HCT116 (cell line): ENCODE data around the gene NSD2.
A peak's percentile ranks its signal among the peaks of the same experiment; 100 is the strongest.

ENCODE experiments used
- ATF3 ChIP-seq: IDR thresholded peaks from 2 replicates; pipeline ENCODE4 v1.6.1; 2012
- CBX3 ChIP-seq: IDR thresholded peaks from 2 replicates; pipeline ENCODE4 v1.6.1; 2012; ENCODE audit warnings: low read depth
- CTCF ChIP-seq, 3 experiments: fragments of 200-600 bp in 1 of 3; sonication (generic) in 1 of 3; IDR thresholded peaks in 2 of 3; conservative IDR thresholded peaks in 1 of 3; 2 replicates each; pipeline ENCODE4 v1.5.1; 2012 to 2017; ENCODE audit warnings: low read depth in 2 of 3, low read length in 2 of 3, antibody characterized with exemption in 1 of 3, borderline replicate concordance in 1 of 3, control low read depth in 1 of 3, mild to moderate bottlenecking in 1 of 3, mixed read lengths in 1 of 3, mixed run types in 1 of 3, moderate library complexity in 1 of 3; ENCODE audit not compliant: insufficient read depth in 1 of 3
- ELF1 ChIP-seq: IDR thresholded peaks from 2 replicates; pipeline ENCODE4 v1.6.1; 2012; ENCODE audit warnings: low read depth, borderline replicate concordance
- EZH2phosphoT487 ChIP-seq: fragments of 200-600 bp; IDR thresholded peaks from 2 replicates; pipeline ENCODE4 v1.6.1; 2018; ENCODE audit warnings: antibody characterized with exemption, borderline replicate concordance
- MAX ChIP-seq: IDR thresholded peaks from 2 replicates; pipeline ENCODE4 v1.6.1; 2012
- POLR2A ChIP-seq: IDR thresholded peaks from 2 replicates; pipeline ENCODE4 v1.7.0; 2011; ENCODE audit warnings: borderline replicate concordance; ENCODE audit not compliant: insufficient read depth, insufficient read length; ENCODE audit errors: extremely low read depth
- POLR2AphosphoS5 ChIP-seq: IDR thresholded peaks from 2 replicates; pipeline ENCODE4 v1.6.1; 2011; ENCODE audit warnings: mild to moderate bottlenecking, low read depth, low read length, moderate library complexity
- RAD21 ChIP-seq: IDR thresholded peaks from 2 replicates; pipeline ENCODE4 v1.6.1; 2012; ENCODE audit warnings: low read depth, mild to moderate bottlenecking
- REST ChIP-seq: IDR thresholded peaks from 2 replicates; pipeline ENCODE4 v1.6.1; 2012; ENCODE audit warnings: low read depth
- TCF7L2 ChIP-seq: IDR thresholded peaks from 2 replicates; pipeline ENCODE4 v1.7.0; 2011; ENCODE audit warnings: borderline replicate concordance, inconsistent platforms; ENCODE audit not compliant: insufficient read depth, insufficient read length; ENCODE audit errors: extremely low read depth

GRCh38 chr4:1992468-1993168 is 121.4 kb downstream of the NSD2 start:
- TF ChIP-seq TCF7L2, result no peak
- peak in 1 of 3 experiments; percentile 25; a peak in 1 of 6 replicates for TF ChIP-seq CTCF (IDR thresholded peaks at IDR 0.05 in 2 of 3, conservative IDR thresholded peaks at IDR 0.05 in 1 of 3; ENCODE audit: borderline replicate concordance in 1 of 3, insufficient read depth in 1 of 3, low read depth in 2 of 3, low read length in 2 of 3)
- no peak for TF ChIP-seq MAX
- TF ChIP-seq EZH2phosphoT487, result no peak
- no peak for TF ChIP-seq ATF3
- TF ChIP-seq POLR2A, result no peak
- no peak for TF ChIP-seq CBX3
- no peak for TF ChIP-seq POLR2AphosphoS5
- TF ChIP-seq RAD21, result no peak
- TF ChIP-seq ELF1, result no peak
- TF ChIP-seq REST, result no peak
